ENCODE results near the gene MID2. TPM values are rescaled to one million over a fixed set of nuclear protein-coding genes. Genes with fewer than 3 reads are reported as not detected.
"Not testable (repeated sequence)": the region's sequence is repeated elsewhere in the genome, so short reads cannot be mapped to it uniquely, and the experiment has no call there.

MID2 gene
- total RNA-seq, 1 donor from 2014 or later = 11.0 TPM

GRCh38 chrX:107856289-107856688, 30.6 kb downstream of the MID2 start:
- no peak overlapping the region for H3K4me3 ChIP-seq (ENCODE audit: low read depth, low read length)
- TF ChIP-seq CTCF (conservative IDR thresholded peaks at IDR 0.05; ENCODE audit: low read depth, low read length) = no peak
- DNase-seq (ENCODE audit: low read depth) = no peak

DNA sequence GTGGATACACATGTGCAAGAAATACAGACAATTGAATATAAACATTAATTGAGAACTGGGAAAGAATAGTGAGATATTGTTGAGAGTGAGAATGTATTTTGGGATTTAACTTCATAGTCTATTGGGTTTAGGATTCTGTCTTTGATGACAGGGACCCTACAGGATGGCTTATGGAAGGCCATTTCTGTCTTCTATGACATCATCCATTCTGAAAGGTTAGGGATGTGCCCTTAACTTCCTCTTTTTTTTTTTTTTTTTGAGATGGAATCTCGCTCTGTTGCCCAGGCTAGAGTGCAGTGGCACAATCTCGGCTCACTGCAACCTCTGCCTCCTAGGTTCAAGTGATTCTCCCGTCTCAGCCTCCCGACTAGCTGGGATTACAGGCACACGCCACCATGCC, 31.4 kb downstream of the MID2 start:
- DNase-seq (ENCODE audit: low read depth); H3K4me3 ChIP-seq (ENCODE audit: low read depth, low read length): not testable (repeated sequence)

- DNase-seq (ENCODE audit: low read depth) = no peak
- H3K4me3 ChIP-seq (ENCODE audit: low read depth, low read length) = no peak overlapping the region
- no peak for TF ChIP-seq CTCF (conservative IDR thresholded peaks at IDR 0.05; ENCODE audit: low read depth, low read length)
Observed at GRCh38 chrX:107857837-107858236, 32.2 kb downstream of the MID2 start.

DNA sequence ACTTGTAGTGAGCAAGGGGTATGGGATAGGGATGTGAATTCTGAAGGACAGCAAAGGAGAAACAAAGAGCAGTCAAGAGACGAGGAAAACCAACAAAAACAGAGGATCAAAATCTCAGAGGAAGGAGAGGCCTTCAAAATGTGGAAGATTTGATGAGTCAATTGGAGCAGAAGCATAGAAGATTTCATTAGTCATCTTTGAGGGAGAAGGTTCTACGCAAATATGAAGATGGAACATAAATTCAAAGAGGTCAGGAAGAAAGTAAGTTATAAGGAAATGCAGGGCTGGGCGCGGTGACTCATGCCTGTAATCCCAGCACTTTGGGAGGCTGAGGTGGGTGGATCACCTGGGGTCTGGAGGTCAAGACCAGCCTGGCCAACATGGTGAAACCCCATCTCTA, 35.4 kb downstream of the MID2 start:
- no peak for TF ChIP-seq CTCF (conservative IDR thresholded peaks at IDR 0.05; ENCODE audit: low read depth, low read length)
- H3K4me3 ChIP-seq (ENCODE audit: low read depth, low read length) = no peak overlapping the region
- no peak for DNase-seq (ENCODE audit: low read depth)

DNA sequence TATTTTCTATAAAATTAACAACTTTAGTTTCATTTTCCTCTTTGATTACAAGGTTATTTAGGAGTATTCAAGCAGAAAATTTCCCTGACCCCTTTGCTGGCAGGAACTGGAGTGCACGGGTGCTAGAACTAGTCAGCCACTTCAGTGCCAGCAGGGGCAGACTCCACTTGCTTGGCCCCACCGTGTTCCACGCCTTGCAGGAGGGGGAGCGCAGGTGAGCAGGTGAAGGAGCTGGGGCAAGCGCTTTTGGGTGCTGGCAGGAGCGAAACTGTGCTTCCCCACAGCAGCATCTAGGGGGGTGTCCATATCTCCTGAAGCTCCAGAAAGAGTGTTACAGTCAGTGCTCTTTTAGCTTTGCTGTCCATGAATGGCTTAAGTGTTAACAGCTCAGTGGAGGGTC, 45.5 kb downstream of the MID2 start:
- no peak for DNase-seq (ENCODE audit: low read depth)
- H3K4me3 ChIP-seq (ENCODE audit: low read depth, low read length) = no peak overlapping the region
- peak; percentile 7 for TF ChIP-seq CTCF (conservative IDR thresholded peaks at IDR 0.05; ENCODE audit: low read depth, low read length)

DNA sequence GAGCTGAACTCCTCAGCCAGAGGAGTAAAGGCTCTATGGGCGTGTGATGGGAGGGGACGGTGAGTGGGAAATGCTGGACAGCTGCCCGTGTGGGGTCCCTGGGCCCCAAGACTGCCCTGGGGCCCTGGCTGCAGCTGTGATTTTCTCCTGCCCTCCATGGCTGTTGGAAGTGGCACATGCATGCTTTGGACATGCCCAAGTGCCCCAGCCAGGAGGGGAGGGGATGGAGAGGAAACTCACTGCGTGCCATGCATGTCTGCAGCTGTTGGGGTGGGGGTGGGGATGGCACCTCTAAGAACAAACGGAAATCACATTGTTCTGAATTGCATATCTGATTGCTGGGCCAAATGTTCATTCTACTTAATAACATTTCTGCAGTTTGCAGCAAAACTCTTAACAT, 52.4 kb downstream of the MID2 start:
- H3K4me3 ChIP-seq (ENCODE audit: low read depth, low read length) = no peak overlapping the region
- no peak for DNase-seq (ENCODE audit: low read depth)
- no peak for TF ChIP-seq CTCF (conservative IDR thresholded peaks at IDR 0.05; ENCODE audit: low read depth, low read length)

DNA sequence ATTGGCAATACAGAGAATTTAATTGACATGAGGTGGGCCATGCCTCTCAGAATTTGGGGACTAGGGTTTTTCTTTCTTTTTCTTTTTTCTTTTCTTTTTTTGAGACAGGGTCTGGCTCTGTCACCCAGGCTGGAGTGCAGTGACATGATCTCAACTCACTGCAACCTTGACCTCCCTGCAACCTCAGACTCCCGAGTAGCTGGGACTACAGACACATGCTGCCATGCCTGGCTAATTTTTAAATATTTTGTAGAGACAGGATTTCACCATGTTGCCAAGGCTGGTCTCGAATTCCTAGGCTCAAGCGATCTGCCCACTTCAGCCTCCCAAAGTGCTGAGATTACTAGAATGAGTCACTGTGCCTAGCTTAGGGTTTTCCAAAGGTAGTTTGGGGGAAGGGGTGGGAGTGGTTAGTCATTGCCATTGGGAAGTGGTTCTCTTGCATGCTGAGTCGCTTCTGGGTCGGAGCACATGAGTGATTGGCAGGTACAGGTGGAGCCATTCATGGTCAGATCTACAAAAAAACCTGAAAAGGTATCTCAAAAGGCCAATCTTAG, 54.5 kb downstream of the MID2 start:
- H3K4me3 ChIP-seq (ENCODE audit: low read depth, low read length) = no peak overlapping the region
- no peak for TF ChIP-seq CTCF (conservative IDR thresholded peaks at IDR 0.05; ENCODE audit: low read depth, low read length)

More for the DNA sequence above, 54.5 kb downstream of the MID2 start:
- DNase-seq (ENCODE audit: low read depth) = peak; percentile 43

Data from epithelial cell of proximal tubule (primary cell).